ENCODE measurements around the gene NTM.

NTM gene

GRCh38 chr11:131763193-131763890 lies 392.9 kb downstream of the NTM start:
- Histone ChIP-seq H3K4me1 (ENCODE audit: control insufficient read depth, insufficient read depth, low read length, poor library complexity, severe bottlenecking) (no peaks in the 10 kb centered on the region), H3K27ac (ENCODE audit: low read depth, low read length, severe bottlenecking) (no peak overlapping the region), H3K4me3 (ENCODE audit: extremely low read depth, insufficient read depth, low read length, poor library complexity, severe bottlenecking) (no peak overlapping the region), H3K36me3 (ENCODE audit: control insufficient read depth, insufficient read depth, low read length) (no peaks in the 10 kb centered on the region), H3K9me3 (ENCODE audit: control insufficient read depth, low read length) (no peaks in the 10 kb centered on the region)
- WGBS, 2 experiments (ENCODE audit: insufficient coverage in 2 of 2) = 100% methylated on average over 1 of the region's 4 CpGs; no CpG with 5 or more reads in 1 of the 2 experiments

GRCh38 chr11:131764126-131764525 lies 393.7 kb downstream of the NTM start:
- Histone ChIP-seq H3K4me1 (ENCODE audit: control insufficient read depth, insufficient read depth, low read length, poor library complexity, severe bottlenecking) (no peaks in the 10 kb centered on the region), H3K27ac (ENCODE audit: low read depth, low read length, severe bottlenecking) (no peak overlapping the region), H3K4me3 (ENCODE audit: extremely low read depth, insufficient read depth, low read length, poor library complexity, severe bottlenecking) (no peak overlapping the region), H3K36me3 (ENCODE audit: control insufficient read depth, insufficient read depth, low read length) (no peaks in the 10 kb centered on the region), H3K9me3 (ENCODE audit: control insufficient read depth, low read length) (no peaks in the 10 kb centered on the region)
- 96 to 100% methylated on average over 3 to 4 of the region's 5 CpGs for WGBS, 2 experiments (ENCODE audit: insufficient coverage in 2 of 2)

GRCh38 chr11:131764649-131765048 lies 394.2 kb downstream of the NTM start:
- no peak overlapping the region for H3K27ac ChIP-seq (ENCODE audit: low read depth, low read length, severe bottlenecking)
- H3K9me3 ChIP-seq (ENCODE audit: control insufficient read depth, low read length) = no peaks in the 10 kb centered on the region
- no peaks in the 10 kb centered on the region for H3K36me3 ChIP-seq (ENCODE audit: control insufficient read depth, insufficient read depth, low read length)
- WGBS, 2 experiments (ENCODE audit: insufficient coverage in 2 of 2) = 62 to 67% methylated on average over 2 of the region's 3 CpGs
- no peak overlapping the region for H3K4me3 ChIP-seq (ENCODE audit: extremely low read depth, insufficient read depth, low read length, poor library complexity, severe bottlenecking)
- H3K4me1 ChIP-seq (ENCODE audit: control insufficient read depth, insufficient read depth, low read length, poor library complexity, severe bottlenecking) = peaks cover 3% of the 10 kb centered on the region

GRCh38 chr11:131766637-131767036 lies 396.2 kb downstream of the NTM start:
- no peaks in the 10 kb centered on the region for H3K36me3 ChIP-seq (ENCODE audit: control insufficient read depth, insufficient read depth, low read length)
- peaks cover 17% of the 10 kb centered on the region for H3K4me1 ChIP-seq (ENCODE audit: control insufficient read depth, insufficient read depth, low read length, poor library complexity, severe bottlenecking)
- H3K27ac ChIP-seq (ENCODE audit: low read depth, low read length, severe bottlenecking) = no peak overlapping the region
- H3K4me3 ChIP-seq (ENCODE audit: extremely low read depth, insufficient read depth, low read length, poor library complexity, severe bottlenecking) = no peak overlapping the region
- no peaks in the 10 kb centered on the region for H3K9me3 ChIP-seq (ENCODE audit: control insufficient read depth, low read length)
- WGBS, 2 experiments (ENCODE audit: insufficient coverage in 2 of 2) = 90 to 94% methylated on average over 5 of the region's 7 CpGs

- no peaks in the 10 kb centered on the region for H3K36me3 ChIP-seq (ENCODE audit: control insufficient read depth, insufficient read depth, low read length)
- H3K4me3 ChIP-seq (ENCODE audit: extremely low read depth, insufficient read depth, low read length, poor library complexity, severe bottlenecking) = no peak overlapping the region
- H3K9me3 ChIP-seq (ENCODE audit: control insufficient read depth, low read length) = no peaks in the 10 kb centered on the region
- peak overlapping the region; percentile 74 for H3K27ac ChIP-seq (ENCODE audit: low read depth, low read length, severe bottlenecking)
- peaks cover 17% of the 10 kb centered on the region for H3K4me1 ChIP-seq (ENCODE audit: control insufficient read depth, insufficient read depth, low read length, poor library complexity, severe bottlenecking)
- WGBS, 2 experiments (ENCODE audit: insufficient coverage in 2 of 2) = 81 to 100% methylated on average over 2 to 4 of the region's 4 CpGs
Observed at GRCh38 chr11:131767421-131767820, 397.0 kb downstream of the NTM start.

- peaks cover 17% of the 10 kb centered on the region for H3K4me1 ChIP-seq (ENCODE audit: control insufficient read depth, insufficient read depth, low read length, poor library complexity, severe bottlenecking)
- H3K27ac ChIP-seq (ENCODE audit: low read depth, low read length, severe bottlenecking) = peak overlapping the region; percentile 74
- H3K4me3 ChIP-seq (ENCODE audit: extremely low read depth, insufficient read depth, low read length, poor library complexity, severe bottlenecking) = no peak overlapping the region
- no peaks in the 10 kb centered on the region for H3K9me3 ChIP-seq (ENCODE audit: control insufficient read depth, low read length)
- no peaks in the 10 kb centered on the region for H3K36me3 ChIP-seq (ENCODE audit: control insufficient read depth, insufficient read depth, low read length)
- WGBS, 2 experiments (ENCODE audit: insufficient coverage in 2 of 2) = 66 to 81% methylated on average over 4 to 5 of the region's 5 CpGs
Observed at GRCh38 chr11:131770801-131771200, 400.4 kb downstream of the NTM start.

GRCh38 chr11:131771471-131771870 lies 401.1 kb downstream of the NTM start:
- Histone ChIP-seq H3K4me3 (ENCODE audit: extremely low read depth, insufficient read depth, low read length, poor library complexity, severe bottlenecking) (no peak overlapping the region), H3K9me3 (ENCODE audit: control insufficient read depth, low read length) (no peaks in the 10 kb centered on the region)
- 100% methylated on average over 1 of the region's 1 CpG for WGBS, 2 experiments (ENCODE audit: insufficient coverage in 2 of 2)

GRCh38 chr11:131773626-131774025 lies 403.2 kb downstream of the NTM start:
- Histone ChIP-seq H3K27ac (ENCODE audit: low read depth, low read length, severe bottlenecking) (no peak overlapping the region), H3K36me3 (ENCODE audit: control insufficient read depth, insufficient read depth, low read length) (no peaks in the 10 kb centered on the region), H3K4me1 (ENCODE audit: control insufficient read depth, insufficient read depth, low read length, poor library complexity, severe bottlenecking) (peaks cover 17% of the 10 kb centered on the region), H3K4me3 (ENCODE audit: extremely low read depth, insufficient read depth, low read length, poor library complexity, severe bottlenecking) (no peak overlapping the region), H3K9me3 (ENCODE audit: control insufficient read depth, low read length) (no peaks in the 10 kb centered on the region)
- 94 to 97% methylated on average over 5 to 6 of the region's 6 CpGs for WGBS, 2 experiments (ENCODE audit: insufficient coverage in 2 of 2)

More at GRCh38 chr11:131771471-131771870, 401.1 kb downstream of the NTM start:
- H3K27ac ChIP-seq (ENCODE audit: low read depth, low read length, severe bottlenecking) = no peak overlapping the region
- peaks cover 17% of the 10 kb centered on the region for H3K4me1 ChIP-seq (ENCODE audit: control insufficient read depth, insufficient read depth, low read length, poor library complexity, severe bottlenecking)
- no peaks in the 10 kb centered on the region for H3K36me3 ChIP-seq (ENCODE audit: control insufficient read depth, insufficient read depth, low read length)

GRCh38 chr11:131776211-131776610 lies 405.8 kb downstream of the NTM start:
- Histone ChIP-seq H3K4me3 (ENCODE audit: extremely low read depth, insufficient read depth, low read length, poor library complexity, severe bottlenecking) (no peak overlapping the region), H3K4me1 (ENCODE audit: control insufficient read depth, insufficient read depth, low read length, poor library complexity, severe bottlenecking) (no peaks in the 10 kb centered on the region), H3K36me3 (ENCODE audit: control insufficient read depth, insufficient read depth, low read length) (no peaks in the 10 kb centered on the region), H3K27ac (ENCODE audit: low read depth, low read length, severe bottlenecking) (no peak overlapping the region), H3K9me3 (ENCODE audit: control insufficient read depth, low read length) (no peaks in the 10 kb centered on the region)
- WGBS, 2 experiments (ENCODE audit: insufficient coverage in 2 of 2) = 82 to 85% methylated on average over 3 of the region's 3 CpGs

- no peaks in the 10 kb centered on the region for H3K4me1 ChIP-seq (ENCODE audit: control insufficient read depth, insufficient read depth, low read length, poor library complexity, severe bottlenecking)
- no peak overlapping the region for H3K27ac ChIP-seq (ENCODE audit: low read depth, low read length, severe bottlenecking)
- no peak overlapping the region for H3K4me3 ChIP-seq (ENCODE audit: extremely low read depth, insufficient read depth, low read length, poor library complexity, severe bottlenecking)
- no peaks in the 10 kb centered on the region for H3K36me3 ChIP-seq (ENCODE audit: control insufficient read depth, insufficient read depth, low read length)
- no peaks in the 10 kb centered on the region for H3K9me3 ChIP-seq (ENCODE audit: control insufficient read depth, low read length)
- WGBS, 2 experiments (ENCODE audit: insufficient coverage in 2 of 2) = 92 to 98% methylated on average over 5 to 7 of the region's 7 CpGs
Observed at GRCh38 chr11:131785801-131786200, 415.4 kb downstream of the NTM start.

- no peak overlapping the region for H3K27ac ChIP-seq (ENCODE audit: low read depth, low read length, severe bottlenecking)
- no peak overlapping the region for H3K4me3 ChIP-seq (ENCODE audit: extremely low read depth, insufficient read depth, low read length, poor library complexity, severe bottlenecking)
- H3K36me3 ChIP-seq (ENCODE audit: control insufficient read depth, insufficient read depth, low read length) = no peaks in the 10 kb centered on the region
- WGBS, 2 experiments (ENCODE audit: insufficient coverage in 2 of 2) = 43 to 67% methylated on average over 2 to 3 of the region's 3 CpGs
- no peaks in the 10 kb centered on the region for H3K4me1 ChIP-seq (ENCODE audit: control insufficient read depth, insufficient read depth, low read length, poor library complexity, severe bottlenecking)
- no peaks in the 10 kb centered on the region for H3K9me3 ChIP-seq (ENCODE audit: control insufficient read depth, low read length)
Observed at GRCh38 chr11:131787119-131787518, 416.7 kb downstream of the NTM start.
